HG03521 (cell line): ENCODE results near the gene SH2D5.

Experiments
- ATAC-seq: cut with Tn5 transposase; IDR thresholded peaks from one replicate; pipeline ENCODE4 v1.9.1; 2021; ENCODE audit warnings: mild to moderate bottlenecking, moderate library complexity; ENCODE audit not compliant: unreplicated experiment

SH2D5 gene

GRCh38 chr1:20715406-20715805 is 17.1 kb downstream of the SH2D5 start:
- no peak for ATAC-seq

GRCh38 chr1:20713440-20713839 is 19.1 kb downstream of the SH2D5 start:
- ATAC-seq = no peak

DNA sequence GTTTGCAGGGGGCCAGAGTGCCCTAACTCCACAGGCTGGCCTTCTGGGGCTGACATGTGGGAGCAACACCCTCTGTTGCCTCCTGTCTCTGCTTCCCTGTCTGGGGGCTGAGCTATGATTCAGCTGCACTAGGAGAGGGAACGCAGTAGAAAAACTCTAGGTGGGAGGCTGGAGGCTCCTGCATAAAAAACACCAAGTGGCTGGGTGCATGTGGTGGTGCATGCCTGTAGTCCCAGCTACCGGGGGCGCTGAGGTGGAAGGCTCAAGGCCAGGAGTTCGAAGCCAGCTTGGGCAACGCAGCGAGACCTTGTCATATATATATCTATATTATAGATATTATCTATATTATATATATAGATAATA is 20.3 kb downstream of the SH2D5 start:
- no peak for ATAC-seq

- ATAC-seq = no peak
Measured at GRCh38 chr1:20711285-20712214, 21.0 kb downstream of the SH2D5 start.

GRCh38 chr1:20710469-20711284 is 21.8 kb downstream of the SH2D5 start:
- ATAC-seq = no peak

DNA sequence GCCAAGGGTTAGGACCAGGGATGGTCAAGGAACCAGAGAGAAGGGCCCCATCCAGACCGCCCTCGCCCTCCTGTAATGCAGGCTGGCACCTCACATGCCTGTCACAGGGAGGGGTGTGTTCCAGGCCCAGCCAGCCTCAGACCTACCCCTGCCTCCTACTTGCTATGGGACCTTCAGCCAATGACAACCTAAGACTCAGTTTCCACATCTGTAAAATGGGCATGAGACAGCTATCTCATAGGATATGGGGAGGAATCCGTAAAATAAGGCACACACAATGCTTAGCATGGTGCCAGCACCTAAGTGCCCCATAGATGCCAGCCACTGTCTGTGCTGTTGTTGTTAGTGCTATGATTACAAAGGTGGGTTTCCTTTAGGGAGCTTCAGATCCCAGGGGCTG is 22.6 kb downstream of the SH2D5 start:
- no peak for ATAC-seq

GRCh38 chr1:20708891-20709290 is 23.6 kb downstream of the SH2D5 start:
- no peak for ATAC-seq

DNA sequence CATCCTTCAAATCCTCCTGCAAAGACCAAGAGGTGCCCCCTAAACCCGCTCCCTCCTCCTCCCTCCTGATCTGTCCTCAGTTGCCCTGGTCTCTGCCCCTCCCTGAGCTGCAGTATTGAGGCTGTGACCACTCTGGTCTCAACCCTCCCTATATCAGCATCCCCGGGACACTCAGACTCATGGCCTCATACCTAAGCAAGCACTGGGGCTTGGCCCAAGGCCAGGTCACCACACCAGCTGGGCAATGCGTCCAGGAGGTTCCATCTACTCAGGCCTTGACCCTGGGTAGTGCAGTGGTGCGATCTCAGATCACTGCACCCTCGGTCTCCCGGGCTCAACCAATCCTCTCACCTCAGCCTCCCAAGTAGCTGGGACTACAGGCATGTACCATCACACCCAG is 24.4 kb downstream of the SH2D5 start:
- ATAC-seq = no peak

GRCh38 chr1:20706841-20707240 is 25.7 kb downstream of the SH2D5 start:
- ATAC-seq = no peak

GRCh38 chr1:20705203-20705755 is 27.2 kb downstream of the SH2D5 start:
- ATAC-seq = no peak

GRCh38 chr1:20704390-20705202 is 27.9 kb downstream of the SH2D5 start:
- ATAC-seq = no peak

DNA sequence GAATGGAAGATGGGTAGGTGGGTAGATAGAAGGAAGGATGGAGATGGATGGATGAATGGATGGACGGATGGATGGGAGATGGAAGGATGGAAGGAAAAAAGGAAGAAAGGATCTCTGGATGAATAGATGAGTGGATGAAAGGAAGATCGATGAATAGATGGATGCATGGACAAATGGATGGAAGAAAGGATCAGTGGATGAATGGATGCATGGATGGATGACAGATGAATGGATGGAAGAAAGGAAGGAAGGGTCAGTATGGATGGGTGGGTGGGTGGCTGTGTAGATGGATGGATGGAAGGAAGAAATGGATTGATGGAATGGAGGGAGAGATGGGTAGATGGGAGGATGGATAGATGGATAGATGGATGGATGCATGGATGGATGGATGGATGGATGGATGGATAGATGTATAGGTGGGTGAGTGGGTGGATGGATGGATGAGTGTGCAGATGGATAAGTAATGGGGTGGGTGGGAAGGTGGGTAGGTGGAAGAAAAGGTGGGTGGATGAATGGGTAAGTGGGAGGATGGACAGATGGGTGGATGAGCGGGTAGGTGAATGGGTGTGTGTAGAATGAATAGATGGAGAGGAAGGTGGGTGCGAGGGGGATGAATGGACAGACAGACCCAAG is 29.3 kb downstream of the SH2D5 start:
- ATAC-seq = no peak

DNA sequence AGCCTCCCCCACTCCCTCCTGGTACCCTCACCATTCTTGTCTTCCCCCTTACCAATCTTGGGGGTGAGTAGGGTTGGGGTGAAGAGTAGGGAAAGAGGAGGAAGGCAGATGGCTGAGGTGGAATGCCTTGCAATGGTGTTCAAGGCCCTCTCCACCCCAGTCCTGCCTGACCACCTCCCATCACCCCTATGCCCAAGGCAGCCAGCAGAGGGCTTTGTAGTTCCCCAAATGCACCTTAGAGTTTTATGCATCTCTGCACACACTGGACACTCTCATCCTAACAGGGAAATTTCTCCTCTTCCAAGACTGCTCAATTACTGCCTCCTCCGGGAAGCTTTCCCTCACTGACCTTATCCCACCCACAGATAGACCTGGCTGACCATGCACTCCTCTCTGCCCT is 30.1 kb downstream of the SH2D5 start:
- ATAC-seq = no peak

DNA sequence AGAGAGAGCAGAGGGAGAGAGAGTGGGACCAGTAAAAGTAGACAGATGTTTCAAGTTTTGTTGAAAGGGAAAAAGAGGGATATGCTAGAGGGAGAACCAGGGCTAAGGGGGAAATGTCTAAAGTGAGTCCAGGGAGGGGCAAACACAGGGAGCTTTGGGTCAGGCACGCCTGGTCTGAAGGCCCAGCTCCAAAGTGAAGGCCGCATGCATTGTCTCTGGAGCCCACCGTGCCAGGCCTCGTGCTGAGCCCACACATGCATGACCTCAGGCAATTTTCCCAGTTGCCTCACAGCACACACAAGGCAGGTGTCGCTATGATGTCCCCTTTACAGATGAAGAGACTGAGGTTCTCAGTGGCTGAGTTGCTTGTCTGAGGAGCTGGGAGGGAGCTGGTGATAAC is 30.7 kb downstream of the SH2D5 start:
- no peak for ATAC-seq

GRCh38 chr1:20701446-20701845 is 31.1 kb downstream of the SH2D5 start:
- no peak for ATAC-seq

- ATAC-seq = no peak
Measured at GRCh38 chr1:20700636-20701215, 31.8 kb downstream of the SH2D5 start.

GRCh38 chr1:20699558-20699957 is 32.9 kb downstream of the SH2D5 start:
- ATAC-seq = no peak

GRCh38 chr1:20698195-20698910 is 34.1 kb downstream of the SH2D5 start:
- no peak for ATAC-seq

GRCh38 chr1:20697563-20697962 is 34.9 kb downstream of the SH2D5 start:
- ATAC-seq = no peak
